HG02588 (cell line): ENCODE results near the gene RPL36A.

ENCODE experiments used
- ATAC-seq: cut with Tn5 transposase; IDR thresholded peaks from one replicate; pipeline ENCODE4 v1.9.1; 2021; ENCODE audit warnings: mild to moderate bottlenecking, moderate library complexity; ENCODE audit not compliant: unreplicated experiment

RPL36A gene

GRCh38 chrX:101390664-101391525 lies at the start of gene RPL36A:
Gene RPL36A (plus strand): TSS chrX:101391011. CDS start chrX:101391044, 33 bp downstream.
- peak; percentile 79 for ATAC-seq

GRCh38 chrX:101347859-101348451 lies 42.9 kb upstream of the RPL36A start:
- ATAC-seq: peak; percentile 1

- ATAC-seq: peak; percentile 99
These were observed 42.2 kb upstream of the RPL36A start, which contains the start of gene TIMM8A for GRCh38 chrX:101348452-101349192. Gene TIMM8A (minus strand): TSS chrX:101348742. CDS start chrX:101348664, 78 bp downstream.

- ATAC-seq: no peak
These were observed 41.6 kb upstream of the RPL36A start for GRCh38 chrX:101349193-101349562.

GRCh38 chrX:101357166-101357795 lies 33.5 kb upstream of the RPL36A start:
- ATAC-seq: no peak

- ATAC-seq: no peak
These were observed 30.8 kb upstream of the RPL36A start for GRCh38 chrX:101359966-101360365.

- no peak for ATAC-seq
These were observed 30.4 kb upstream of the RPL36A start for GRCh38 chrX:101360390-101360789.

GRCh38 chrX:101362116-101362515 lies 28.7 kb upstream of the RPL36A start:
- ATAC-seq: no peak

GRCh38 chrX:101362757-101363156 lies 28.1 kb upstream of the RPL36A start:
- no peak for ATAC-seq

GRCh38 chrX:101365301-101365795 lies 25.5 kb upstream of the RPL36A start:
- no peak for ATAC-seq

- no peak for ATAC-seq
These were observed 22.0 kb upstream of the RPL36A start for GRCh38 chrX:101368800-101369199.

GRCh38 chrX:101369687-101370086 lies 21.1 kb upstream of the RPL36A start:
- ATAC-seq: no peak

GRCh38 chrX:101370888-101371504 lies 19.8 kb upstream of the RPL36A start:
- no peak for ATAC-seq

GRCh38 chrX:101377547-101377946 lies 13.3 kb upstream of the RPL36A start:
- ATAC-seq: no peak

GRCh38 chrX:101383679-101384205 lies 7.1 kb upstream of the RPL36A start:
- peak; percentile 72 for ATAC-seq

GRCh38 chrX:101385026-101385684 lies 5.7 kb upstream of the RPL36A start:
- no peak for ATAC-seq

GRCh38 chrX:101385795-101386541 lies 4.8 kb upstream of the RPL36A start, which contains the start of gene BTK:
Gene BTK (minus strand): TSS chrX:101386191. CDS start chrX:101375284, 10,907 bp downstream.
- peak; percentile 68 for ATAC-seq

- ATAC-seq: no peak
These were observed 4.3 kb upstream of the RPL36A start for GRCh38 chrX:101386542-101386885.

- no peak for ATAC-seq
These were observed 2.2 kb upstream of the RPL36A start for GRCh38 chrX:101388604-101389003.
